ENCODE measurements around the gene RPS27A.

- TF ChIP-seq CTCF (IDR thresholded peaks at IDR 0.05; ENCODE audit: poor library complexity) = no peak
- TF ChIP-seq EZH2phosphoT487 (IDR thresholded peaks at IDR 0.05; ENCODE audit: low read depth, severe bottlenecking, unreplicated experiment) = no peak
Measured at GRCh38 chr2:55229221-55229620, 3.3 kb upstream of the RPS27A start.
